ENCODE measurements around the gene EXD3.
"Not testable (repeated sequence)": the region's sequence is repeated elsewhere in the genome, so short reads cannot be mapped to it uniquely, and the experiment has no call there.

- not testable (repeated sequence) for TF ChIP-seq ESRRA (CRISPR knock-in tag; IDR thresholded peaks at IDR 0.05; ENCODE audit: low read depth); ZNF549 (CRISPR knock-in tag; IDR thresholded peaks at IDR 0.05); ZMYM4 (CRISPR knock-in tag; IDR thresholded peaks at IDR 0.05)
Observed at GRCh38 chr9:137378688-137379410, 44.1 kb downstream of the EXD3 start.
